Activated CD4-positive, CD25-positive, alpha-beta regulatory T cell treated with anti-CD3 and anti-CD28 coated beads, Interleukin-2, amount 50 U/mL, for 24 hours (primary cell): ENCODE results near the gene ACBD4.
"Not testable (repeated sequence)": the region's sequence is repeated elsewhere in the genome, so short reads cannot be mapped to it uniquely, and the experiment has no call there.

Experiments
- ATAC-seq, 2 donors: fragments of 150-1000 bp; cut with Tn5 transposase; one replicate each; pipeline ENCODE4 v1.10.0; 2021; ENCODE audit warnings: mild to moderate bottlenecking in 1 of 2, moderate library complexity in 1 of 2

ACBD4 gene

DNA sequence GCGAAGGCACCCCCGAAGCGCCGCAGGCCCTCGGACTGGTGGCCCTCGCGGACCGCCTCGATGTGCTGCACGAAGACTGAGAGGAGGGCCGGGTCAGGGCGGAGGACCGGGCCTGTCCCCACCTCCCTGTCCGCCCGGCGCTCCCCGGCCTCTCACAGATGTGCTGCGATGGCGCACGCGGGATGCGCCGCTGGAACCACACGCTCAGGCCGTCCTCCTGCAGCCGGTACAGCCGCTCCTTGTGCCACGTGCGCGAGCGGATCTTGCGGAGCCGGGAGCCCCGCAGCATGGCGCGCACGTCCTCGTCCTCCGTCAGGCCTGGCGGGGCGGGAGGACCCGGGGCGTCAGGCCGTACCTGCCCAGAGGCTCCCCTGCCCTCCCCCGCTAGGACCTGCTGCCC is 14.4 kb upstream of the ACBD4 start:
- no peak for ATAC-seq

DNA sequence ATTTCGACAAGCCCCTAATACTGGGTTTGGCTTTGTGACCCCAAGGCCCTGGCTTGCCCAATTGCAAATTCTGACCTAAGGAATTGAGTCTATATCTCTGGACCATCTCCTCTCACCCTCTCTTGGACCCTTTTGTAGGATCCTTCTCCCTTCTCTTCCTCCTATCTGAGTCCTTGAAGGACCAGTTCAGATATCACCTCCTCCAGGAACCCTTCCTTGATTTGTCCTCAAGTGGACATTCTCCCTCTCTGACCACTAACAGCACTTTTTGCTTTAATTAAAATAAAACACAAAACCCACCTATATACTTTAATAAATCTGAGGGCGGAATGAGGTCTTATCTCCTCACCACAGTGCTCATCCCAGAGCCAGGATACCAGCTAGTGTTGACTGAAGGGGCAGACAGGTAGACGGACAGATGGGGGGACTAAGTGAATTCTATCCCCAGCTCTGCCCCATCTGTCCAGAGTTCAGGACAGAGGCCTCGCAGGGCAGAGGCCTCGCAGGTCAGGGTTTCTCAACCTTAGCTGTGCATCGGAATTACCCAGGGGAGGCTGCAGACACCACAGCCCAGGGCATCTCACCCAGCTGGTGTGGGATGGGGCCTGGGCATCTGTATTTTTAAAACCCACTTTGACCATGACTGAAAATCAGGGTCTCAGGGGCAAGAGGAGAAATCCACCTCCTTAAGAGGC is 12.3 kb upstream of the ACBD4 start:
- no peak for ATAC-seq

DNA sequence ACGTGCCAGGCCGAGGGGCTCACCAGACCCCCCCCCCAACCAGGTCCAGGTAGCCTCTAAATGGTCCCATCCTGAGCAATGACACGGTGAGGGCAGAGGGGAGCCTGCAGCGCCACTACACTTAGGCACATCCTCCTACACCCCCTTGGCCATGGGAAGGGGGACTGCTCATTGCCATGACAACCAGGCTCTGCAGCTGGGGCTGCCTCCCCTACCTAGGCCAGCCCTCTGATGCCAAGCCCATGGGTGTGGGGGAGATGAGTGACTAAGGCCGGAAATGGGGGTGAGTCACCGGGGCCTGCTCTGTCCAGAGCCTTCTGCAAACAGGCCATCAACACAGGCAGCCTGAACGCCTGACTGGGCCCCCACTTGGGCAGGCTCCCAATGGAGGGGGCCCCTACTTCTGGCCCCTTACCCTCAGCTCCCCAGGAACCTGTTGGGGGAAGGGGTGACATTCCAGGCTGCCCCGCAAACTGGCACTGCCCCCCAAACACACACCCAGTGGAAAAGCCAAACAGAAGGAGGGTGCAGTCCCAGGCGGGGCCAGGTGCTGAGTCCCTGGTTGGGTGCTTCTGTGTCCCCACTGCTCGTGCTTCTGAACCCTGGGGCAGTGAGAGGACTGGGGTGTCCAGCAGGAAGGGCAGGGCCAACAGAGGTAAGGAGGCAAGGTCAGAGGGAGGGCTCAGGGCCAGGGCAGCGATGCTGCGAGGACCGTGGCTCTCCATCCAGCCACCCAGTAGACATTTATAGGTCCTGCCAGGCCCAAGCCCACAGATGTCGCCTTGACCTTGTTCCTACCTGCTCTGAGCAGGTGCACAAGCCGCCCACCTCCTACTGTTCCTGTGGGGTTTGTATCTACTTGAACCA is 11.3 kb upstream of the ACBD4 start:
- ATAC-seq: peak; percentile 74 to 80

DNA sequence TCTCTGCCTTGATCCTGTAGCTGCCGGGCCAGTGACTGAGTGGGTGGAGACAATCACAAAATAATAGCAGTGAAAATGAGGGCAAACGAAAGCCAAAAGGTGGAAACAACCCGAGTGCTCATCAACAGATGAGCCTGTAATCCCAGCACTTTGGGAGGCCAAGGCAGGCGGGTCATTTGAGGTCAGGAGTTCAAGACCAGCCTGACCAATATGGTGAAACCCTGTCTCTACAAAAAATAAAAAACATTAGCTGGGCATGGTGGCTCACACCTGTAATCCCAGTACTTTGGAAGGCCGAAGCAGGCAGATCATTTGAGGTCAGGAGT is 10.7 kb upstream of the ACBD4 start:
- ATAC-seq: not testable (repeated sequence)

DNA sequence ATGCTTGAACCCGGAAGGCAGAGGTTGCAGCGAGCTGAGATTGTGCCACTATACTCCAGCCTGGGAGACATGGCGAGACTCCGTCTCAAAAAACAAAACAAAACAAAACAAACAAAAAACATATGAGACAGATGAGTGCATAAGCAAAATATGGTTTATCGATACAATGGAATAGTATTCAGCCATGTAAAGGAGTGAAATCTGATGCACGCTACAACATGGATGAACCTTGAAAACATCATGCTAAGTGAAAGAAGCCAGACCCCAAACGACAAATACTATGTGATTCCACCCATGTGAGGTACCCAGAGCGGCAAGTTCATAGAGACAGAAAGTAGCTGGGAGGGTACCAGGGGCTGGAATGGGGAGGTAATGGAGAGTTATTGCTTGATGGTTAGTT is 10.0 kb upstream of the ACBD4 start:
- ATAC-seq: no peak

DNA sequence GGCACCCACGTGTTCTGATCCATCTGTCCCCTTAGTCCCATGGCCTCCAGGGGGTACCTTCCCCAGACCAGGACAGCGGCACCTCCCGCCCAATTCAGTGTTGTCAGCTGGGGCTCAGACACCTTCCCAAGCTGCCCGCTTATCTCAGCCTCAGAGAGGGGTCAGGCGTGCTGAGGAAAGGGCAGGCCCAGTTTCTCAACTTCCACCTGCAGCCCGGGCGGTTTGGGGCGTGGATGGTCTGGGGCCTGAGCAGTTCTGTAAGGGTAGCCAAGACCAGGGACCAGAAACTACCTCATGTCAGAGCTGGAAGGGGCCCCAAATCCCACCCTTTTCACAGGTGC is 8.3 kb upstream of the ACBD4 start:
- no peak for ATAC-seq

DNA sequence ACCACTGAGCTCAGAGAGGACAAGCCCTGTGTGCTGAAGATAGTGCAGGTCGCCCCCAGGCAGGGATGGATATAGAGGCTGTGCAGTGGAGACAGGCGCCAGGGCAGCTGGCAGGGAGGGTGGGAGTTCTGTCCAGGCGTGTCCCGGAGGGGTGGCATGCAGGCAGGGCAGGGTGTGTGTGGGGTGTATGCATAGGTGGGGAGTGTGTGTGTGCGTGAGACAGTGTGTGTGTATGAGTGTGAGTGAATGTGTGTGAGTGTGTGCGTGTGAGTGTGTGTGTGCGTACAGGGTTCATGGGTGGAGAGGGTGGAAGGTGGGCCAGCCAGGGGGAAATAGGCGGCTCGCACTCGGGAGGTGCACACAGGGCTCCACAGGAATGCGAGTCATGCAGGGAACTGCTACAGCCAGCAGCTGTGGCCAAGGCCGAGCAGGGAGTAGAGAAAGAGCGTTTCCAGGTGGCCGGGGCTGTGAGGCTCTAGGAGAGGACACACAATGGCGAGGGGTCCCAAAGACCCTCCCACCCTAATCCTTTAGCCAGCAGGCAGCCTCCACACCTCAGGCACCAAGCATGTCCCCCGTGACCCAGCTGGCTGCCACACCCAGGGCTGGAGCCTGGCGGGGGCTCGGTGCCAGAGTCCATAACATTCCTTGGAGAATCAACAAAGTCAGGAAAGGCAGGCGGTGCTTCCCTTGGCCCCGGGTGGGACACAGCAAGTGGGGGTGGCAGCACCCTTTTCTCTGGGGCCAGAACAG is 7.8 kb upstream of the ACBD4 start:
- ATAC-seq: no peak

DNA sequence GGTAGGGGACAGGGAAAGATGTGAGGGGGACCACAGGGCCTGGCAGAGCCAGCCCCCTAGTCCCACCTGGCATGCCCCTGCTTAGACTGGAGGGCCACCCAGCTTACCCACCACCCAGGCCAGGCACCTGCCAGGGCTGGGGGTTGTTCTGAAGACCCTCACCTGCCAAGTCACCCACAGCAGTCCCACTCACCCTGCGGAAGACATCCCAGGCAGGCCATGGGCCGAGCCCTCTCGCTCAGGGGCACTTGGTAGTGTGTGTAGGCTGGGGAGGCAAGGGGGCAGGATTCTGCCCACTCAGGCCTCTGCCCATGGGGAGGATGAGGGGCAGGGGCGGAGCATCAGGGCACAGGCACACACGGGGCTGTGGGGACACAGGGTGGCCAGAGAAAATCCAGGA is 7.2 kb upstream of the ACBD4 start:
- no peak for ATAC-seq

DNA sequence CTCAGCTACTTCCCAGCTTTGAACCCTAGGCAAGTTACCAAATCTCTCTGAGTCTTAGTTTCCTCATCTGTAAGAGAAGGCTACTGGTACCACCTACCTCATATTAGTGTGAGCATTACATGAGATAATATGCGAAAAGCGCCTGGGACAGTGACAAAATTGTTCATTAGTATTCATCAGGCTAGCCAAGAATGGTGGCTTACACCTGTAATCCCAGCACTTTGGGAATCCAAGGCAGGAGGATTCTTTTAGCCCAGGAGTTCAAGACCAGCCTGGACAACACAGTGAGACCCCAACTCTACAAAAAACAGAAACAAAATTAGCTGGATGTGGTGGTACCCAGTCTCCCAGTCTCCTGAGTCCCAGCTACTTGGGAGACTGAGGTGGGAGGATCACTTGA is 6.5 kb upstream of the ACBD4 start:
- ATAC-seq: no peak

DNA sequence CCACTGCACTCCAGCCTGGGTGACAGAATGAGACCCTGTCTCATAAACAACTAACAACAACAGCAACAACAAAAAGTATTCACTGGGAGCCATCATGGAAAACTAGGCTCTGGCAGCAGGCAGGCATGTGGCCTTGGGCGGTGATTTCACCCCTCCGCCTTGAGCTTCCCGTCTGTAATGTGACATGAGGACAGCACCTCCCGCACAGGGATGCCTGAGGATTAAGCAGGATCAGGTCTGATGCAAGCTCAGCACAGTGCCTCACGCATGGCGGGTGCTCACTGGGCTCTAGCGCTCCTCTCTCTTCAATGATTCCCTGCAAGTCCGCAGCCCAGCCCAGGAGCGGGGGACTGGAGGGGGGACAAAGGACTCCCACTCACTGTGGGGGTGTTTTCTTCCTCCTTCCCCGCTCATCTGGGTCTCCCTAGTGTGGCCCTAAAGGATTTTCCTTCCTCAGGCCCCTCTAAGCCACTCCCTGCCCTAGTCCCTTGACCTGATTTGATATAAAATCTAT is 6.0 kb upstream of the ACBD4 start:
- ATAC-seq: no peak

DNA sequence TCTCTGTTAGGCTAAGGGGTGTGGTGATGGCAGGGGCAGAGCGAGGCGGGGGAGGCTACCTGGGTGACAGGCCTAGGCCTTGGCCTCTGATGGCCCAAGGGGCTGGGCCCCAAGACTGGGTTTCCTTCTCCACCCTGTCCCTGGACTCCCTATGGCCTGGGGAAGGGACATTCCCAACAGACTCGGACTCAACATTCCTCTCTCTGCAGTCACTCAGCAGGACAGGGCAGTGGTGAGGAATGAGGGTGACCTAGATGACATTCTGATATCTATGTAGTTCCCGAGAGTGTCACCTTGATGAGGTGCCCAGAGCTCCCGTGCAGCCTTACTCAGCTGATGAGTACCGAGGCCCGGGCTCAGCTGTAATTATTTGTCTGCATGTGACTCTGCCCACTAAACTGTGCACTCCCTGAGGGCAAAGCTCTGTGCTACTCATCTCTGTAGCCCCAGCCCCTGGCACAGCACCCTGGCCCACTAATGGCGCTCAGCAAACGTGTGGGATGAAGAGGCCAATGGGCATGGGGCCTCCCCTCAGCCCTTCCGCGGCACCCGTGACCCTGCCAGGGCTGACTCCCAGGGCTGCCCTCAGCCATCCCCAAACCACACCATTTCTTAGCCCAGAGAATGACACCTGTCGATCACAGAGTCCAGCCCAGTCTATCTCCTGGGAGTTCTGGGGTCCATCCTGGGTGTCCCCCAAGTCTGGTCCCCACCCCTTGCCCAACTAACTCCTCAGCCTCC is 5.4 kb upstream of the ACBD4 start:
- ATAC-seq: no peak

DNA sequence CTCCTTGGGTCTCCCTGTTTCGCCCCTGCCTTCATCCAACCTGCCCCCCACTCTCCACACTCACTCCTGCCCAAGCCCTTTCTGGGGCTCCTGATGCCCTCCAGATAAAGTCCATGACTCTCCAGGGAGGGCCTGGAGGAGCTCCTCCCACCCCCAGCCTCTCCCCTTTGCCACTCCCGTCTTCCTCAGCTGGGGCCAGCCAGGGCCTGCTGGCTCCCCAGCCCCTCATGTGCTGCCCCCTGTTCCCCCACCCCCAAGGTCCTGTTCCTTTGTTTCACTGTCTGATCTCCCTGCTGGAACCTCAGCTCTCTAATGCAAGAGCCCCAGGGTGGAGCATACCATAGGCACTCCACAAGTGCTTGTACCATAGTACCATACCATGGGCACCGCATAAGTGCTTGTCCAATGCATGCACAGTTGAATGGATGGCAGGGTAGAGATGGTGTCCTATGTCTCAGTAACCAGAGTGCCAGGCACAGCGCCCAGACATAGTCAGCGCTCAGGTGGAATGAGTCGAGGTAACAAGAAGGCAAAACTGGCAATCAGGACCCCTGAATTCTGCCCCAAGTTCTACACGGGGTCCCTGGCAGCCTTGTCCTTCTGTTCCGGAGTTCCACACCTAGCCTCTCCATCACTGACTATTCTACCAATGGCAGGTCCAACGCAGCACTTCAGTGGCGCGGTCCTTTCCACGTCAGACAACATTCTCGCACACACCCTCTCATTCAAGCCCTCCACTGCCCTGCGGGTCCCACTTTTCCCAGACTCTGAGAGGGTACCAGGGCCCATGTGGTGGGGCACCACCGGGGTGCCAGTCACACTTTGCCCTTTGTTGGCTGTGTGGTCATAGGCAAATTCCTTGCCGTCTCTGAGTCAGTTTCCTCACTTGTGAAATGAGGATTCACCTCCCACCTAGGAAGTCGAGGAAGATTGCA is 4.5 kb upstream of the ACBD4 start:
- ATAC-seq: no peak

DNA sequence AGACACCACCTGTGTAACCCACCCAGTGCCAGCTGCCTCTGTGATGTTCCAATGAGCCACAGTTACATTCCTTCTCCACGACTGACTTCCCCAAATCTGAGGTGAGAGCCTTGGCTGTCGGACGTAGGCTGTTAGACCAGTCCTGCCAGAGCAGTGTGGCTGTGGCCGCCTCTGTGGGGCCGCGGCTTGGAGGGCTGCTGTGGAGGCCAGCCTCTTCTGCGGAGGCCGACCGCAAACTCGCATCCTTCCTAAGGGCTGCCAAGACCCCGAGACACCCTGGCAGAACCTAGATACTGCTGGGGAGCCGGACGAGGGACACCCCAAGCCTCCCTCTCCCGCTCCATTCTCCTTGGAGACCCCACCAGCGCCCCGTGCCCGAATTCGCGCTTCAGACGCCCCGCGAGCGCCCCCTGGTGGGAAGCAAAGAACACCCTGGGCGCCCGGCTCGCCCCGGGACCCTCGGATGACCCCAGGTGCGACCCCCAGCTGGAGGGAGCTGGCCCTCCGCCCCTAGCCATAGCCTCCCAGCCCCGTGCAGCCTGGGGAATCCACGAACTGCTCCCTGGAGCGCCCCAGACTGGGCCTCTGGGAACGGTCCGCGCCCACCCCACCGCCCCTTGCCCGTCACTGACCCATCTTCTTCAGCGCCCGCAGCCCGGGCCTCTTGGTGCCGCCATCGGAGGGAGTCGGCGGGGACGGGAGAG is 3.7 kb upstream of the ACBD4 start:
- ATAC-seq: no peak

DNA sequence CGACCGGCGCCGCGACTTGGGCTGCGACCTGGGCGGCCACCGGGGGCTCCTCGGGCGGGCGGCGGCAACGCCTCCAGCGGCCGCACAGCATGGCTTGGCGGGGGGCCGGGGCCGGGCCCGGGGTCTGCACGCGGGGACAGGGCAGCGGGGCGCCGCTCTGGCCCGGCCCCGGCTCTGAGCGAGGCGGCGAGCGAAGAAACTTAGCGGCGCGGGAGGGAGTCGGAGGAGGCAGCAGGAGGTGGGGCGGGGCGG is 3.2 kb upstream of the ACBD4 start, which contains the start of gene PLCD3:
Gene PLCD3, minus strand, starts transcription at position 196 of the 252 bp plus-strand sequence. Its CDS starts 105 bp downstream, at position 91.
- ATAC-seq: peak; percentile 0 to 30

DNA sequence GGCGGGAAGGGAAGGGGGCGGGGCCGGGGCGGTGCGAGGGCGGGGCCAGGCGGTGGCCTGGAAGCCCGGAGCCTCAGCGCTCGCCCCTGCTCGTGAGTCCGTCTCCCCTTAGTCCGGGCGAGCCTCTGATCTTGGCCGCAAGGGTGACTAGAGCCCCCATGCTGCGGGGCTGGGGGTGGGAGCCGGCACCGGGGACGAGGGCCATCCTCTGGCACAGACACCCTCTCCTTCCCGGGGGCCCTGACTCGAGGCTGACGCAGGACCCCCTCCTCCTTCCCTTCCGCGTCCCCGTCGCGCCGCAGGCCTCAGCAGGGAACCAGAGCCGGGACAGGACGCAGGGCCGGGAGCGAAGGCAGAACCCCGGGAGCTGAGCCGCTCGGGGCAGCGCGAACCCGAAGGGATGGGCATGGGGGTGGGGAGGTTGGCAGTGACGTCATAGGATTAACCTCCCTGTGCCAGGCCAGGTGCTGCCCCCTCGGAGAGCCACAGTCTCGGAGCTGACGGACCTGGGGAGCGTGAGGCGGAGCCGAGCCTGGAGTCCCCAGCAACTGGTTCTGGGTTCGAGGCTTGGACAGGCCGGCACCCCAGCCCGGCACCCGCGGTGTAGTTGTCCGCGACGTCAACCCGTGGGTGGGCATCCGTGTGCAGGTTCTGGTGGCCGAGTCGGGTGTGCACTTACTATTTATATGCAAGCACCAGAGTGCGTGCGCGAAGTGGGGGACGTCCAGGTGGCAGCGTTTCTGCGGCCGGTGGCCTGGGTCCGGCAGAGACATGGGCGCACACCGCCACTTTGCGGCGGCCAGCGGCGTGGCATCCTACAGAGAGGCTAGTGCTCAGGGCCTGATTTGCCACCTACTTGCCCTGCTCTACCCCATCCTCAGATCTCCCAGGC is 2.7 kb upstream of the ACBD4 start:
- ATAC-seq: peak; percentile 26 to 30

DNA sequence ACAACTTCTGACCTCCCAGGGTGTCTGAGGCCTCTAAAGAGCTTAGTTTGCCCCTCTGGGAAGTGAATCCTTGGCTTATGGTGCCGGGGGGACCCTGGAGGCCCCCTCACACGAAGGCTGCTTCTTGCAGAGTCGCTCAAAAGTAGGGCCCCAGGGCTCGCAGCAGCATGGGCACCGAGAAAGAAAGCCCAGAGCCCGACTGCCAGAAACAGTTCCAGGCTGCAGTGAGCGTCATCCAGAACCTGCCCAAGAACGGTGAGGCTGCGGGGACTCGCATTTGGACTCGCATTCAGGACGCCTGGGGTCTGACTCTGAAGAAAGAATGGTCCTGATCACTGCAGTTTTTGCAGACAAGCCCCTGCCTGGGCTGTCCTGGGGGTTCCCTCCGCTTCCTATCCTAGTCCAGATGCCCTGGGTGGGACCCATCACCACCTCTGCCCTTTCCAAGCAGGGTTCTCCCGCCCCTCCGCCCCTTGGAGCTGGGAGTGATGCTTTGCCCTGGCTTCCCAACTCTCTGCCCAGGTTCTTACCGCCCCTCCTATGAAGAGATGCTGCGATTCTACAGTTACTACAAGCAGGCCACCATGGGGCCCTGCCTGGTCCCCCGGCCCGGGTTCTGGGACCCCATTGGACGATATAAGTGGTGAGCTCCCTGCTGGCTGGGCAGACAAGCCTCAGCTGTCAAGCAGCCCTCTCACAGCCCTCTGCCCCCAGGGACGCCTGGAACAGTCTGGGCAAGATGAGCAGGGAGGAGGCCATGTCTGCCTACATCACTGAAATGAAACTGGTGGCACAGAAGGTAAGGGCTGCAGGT is 698 bp downstream of the ACBD4 start:
- ATAC-seq: no peak

DNA sequence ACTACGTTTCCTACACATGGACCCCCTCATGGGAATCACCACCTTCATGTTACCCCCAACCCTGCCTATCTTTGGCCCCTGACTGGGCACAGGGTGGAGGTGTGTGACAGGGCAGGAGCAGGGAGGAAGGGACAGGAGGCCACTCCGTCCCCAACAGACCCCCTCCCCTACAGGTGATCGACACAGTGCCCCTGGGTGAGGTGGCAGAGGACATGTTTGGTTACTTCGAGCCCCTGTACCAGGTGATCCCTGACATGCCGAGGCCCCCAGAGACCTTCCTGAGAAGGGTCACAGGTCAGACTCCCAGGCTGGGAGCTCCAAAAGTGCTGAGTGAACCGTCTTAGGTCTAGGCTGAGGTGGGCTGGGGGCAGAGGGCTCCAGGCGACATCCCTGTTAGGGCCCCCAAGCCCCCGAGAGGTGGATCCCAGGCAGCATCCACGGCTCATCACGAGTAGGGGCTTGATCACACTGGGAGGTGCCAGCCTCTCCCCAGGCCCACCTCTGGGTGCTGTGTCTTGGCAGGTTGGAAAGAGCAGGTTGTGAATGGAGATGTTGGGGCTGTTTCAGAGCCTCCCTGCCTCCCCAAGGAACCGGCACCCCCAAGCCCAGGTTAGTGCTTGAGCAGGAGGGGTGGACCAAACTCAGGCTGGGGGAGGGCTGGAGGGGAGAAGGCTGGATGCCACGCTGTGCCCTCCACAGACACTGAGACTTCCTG is 1.5 kb downstream of the ACBD4 start:
- no peak for ATAC-seq

DNA sequence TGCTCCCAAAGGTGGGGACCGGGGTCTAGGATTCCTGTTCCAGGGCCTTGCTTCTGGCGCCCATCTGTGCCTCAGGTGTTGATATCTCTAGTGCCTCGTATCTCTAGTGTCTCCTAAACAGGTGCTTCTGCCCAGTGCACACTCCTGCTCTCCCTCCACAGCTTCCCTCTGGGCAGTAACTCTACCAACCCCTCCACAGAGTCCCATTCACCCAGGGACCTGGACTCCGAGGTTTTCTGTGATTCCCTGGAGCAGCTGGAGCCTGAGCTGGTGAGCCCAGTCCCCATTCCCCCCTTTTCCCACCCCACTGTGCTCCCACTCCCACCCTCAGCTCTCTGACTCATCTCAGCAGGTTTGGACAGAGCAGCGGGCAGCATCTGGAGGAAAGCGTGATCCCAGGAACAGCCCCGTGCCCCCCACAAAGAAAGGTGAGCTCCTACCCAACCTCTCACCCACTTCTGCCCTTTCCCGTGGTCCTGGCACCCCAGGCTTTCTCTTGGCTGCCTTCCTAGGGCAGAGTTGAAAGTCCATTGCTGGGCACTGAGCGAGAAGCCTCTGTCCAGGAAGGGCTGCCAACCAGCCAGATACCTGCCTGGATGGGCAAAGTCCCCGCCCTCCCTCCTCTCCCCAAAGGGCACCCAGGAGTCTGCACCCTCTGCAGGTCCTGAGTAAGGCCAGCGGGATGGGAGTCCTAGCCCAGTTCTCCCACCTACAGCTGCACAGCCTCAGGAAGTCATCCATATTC is 2.2 kb downstream of the ACBD4 start:
- no peak for ATAC-seq
